HepG2 (cell line): ENCODE results near the gene GDF9. TPM values are rescaled to one million over a fixed set of nuclear protein-coding genes. Genes with fewer than 3 reads are reported as not detected.

Source experiments
- AKAP8 ChIP-seq: sonication (generic); formaldehyde crosslinking; IDR thresholded peaks from 2 replicates; pipeline ENCODE4 v1.5.1; 2020; ENCODE audit warnings: mild to moderate bottlenecking, missing genetic modification reagents
- ARID2 ChIP-seq: sonication (generic); formaldehyde crosslinking; IDR thresholded peaks from 2 replicates; pipeline ENCODE4 v1.8.1; 2022; ENCODE audit warnings: mild to moderate bottlenecking, missing genetic modification reagents, borderline replicate concordance
- ARID4A ChIP-seq: sonication (generic); formaldehyde crosslinking; IDR thresholded peaks from 2 replicates; pipeline ENCODE4 v1.5.0; 2020; ENCODE audit warnings: mild to moderate bottlenecking, missing genetic modification reagents, borderline replicate concordance
- ARNTL ChIP-seq: sonication (generic); formaldehyde crosslinking; IDR thresholded peaks from 2 replicates; pipeline ENCODE4 v1.4.0; 2020; ENCODE audit warnings: mild to moderate bottlenecking, missing genetic modification reagents
- CHD4 ChIP-seq: fragments of 200-600 bp; sonication (generic); IDR thresholded peaks from 2 replicates; pipeline ENCODE4 v1.7.0; 2017; ENCODE audit warnings: mild to moderate bottlenecking, low read length, borderline replicate concordance
- JUNB ChIP-seq: sonication (generic); formaldehyde crosslinking; IDR thresholded peaks from 2 replicates; pipeline ENCODE4 v1.8.0; 2022; ENCODE audit warnings: missing genetic modification reagents, mild to moderate bottlenecking, borderline replicate concordance
- KLF16 ChIP-seq, 2 experiments: sonication (generic) in 1 of 2; formaldehyde crosslinking in 1 of 2; IDR thresholded peaks; 2 replicates each; pipeline versions ENCODE4 v1.6.1 to v1.8.0; 2016 to 2023; ENCODE audit warnings: missing genetic modification reagents in 2 of 2, missing compliant biosample characterization in 1 of 2
- MED13 ChIP-seq: sonication (generic); formaldehyde crosslinking; IDR thresholded peaks from 2 replicates; pipeline ENCODE4 v1.5.0; 2020; ENCODE audit warnings: missing genetic modification reagents
- PAXIP1 ChIP-seq: sonication (generic); formaldehyde crosslinking; conservative IDR thresholded peaks from 2 replicates; pipeline ENCODE4 v1.4.0; 2020; ENCODE audit warnings: mild to moderate bottlenecking, missing genetic modification reagents, moderate library complexity
- PHF21A ChIP-seq: sonication (generic); formaldehyde crosslinking; IDR thresholded peaks from 2 replicates; pipeline ENCODE4 v1.5.0; 2020; ENCODE audit warnings: mild to moderate bottlenecking, missing genetic modification reagents
- SRF ChIP-seq: IDR thresholded peaks from 2 replicates; pipeline ENCODE4 v1.6.1; 2011; ENCODE audit warnings: mild to moderate bottlenecking, low read depth, low read length, moderate library complexity
- TEAD2 ChIP-seq: sonication (generic); formaldehyde crosslinking; IDR thresholded peaks from 2 replicates; pipeline ENCODE4 v1.9.0; 2021; ENCODE audit warnings: missing genetic modification reagents
- TFDP2 ChIP-seq: sonication (generic); formaldehyde crosslinking; IDR thresholded peaks from 2 replicates; pipeline ENCODE4 v1.4.0; 2020; ENCODE audit warnings: missing genetic modification reagents
- ZBTB7B ChIP-seq: sonication (generic); formaldehyde crosslinking; IDR thresholded peaks from 2 replicates; pipeline ENCODE4 v1.4.0; 2020; ENCODE audit warnings: missing genetic modification reagents
- ZNF501 ChIP-seq: sonication (generic); formaldehyde crosslinking; IDR thresholded peaks from 2 replicates; pipeline ENCODE4 v1.5.1; 2020; ENCODE audit warnings: mild to moderate bottlenecking, moderate library complexity, missing genetic modification reagents
- ZNF580 ChIP-seq: IDR thresholded peaks from 2 replicates; pipeline ENCODE4 v1.6.1; 2016; ENCODE audit warnings: low read depth, borderline replicate concordance
- ZNF605 ChIP-seq: sonication (generic); formaldehyde crosslinking; IDR thresholded peaks from 2 replicates; pipeline ENCODE4 v1.8.0; 2022; ENCODE audit warnings: mild to moderate bottlenecking, missing genetic modification reagents
- ZNF781 ChIP-seq: sonication (generic); formaldehyde crosslinking; IDR thresholded peaks from 2 replicates; pipeline ENCODE4 v1.5.1; 2020; ENCODE audit warnings: borderline replicate concordance, mild to moderate bottlenecking, missing genetic modification reagents; ENCODE audit errors: not compliant biosample characterization
- polyA plus RNA-seq, 8 experiments: library from polyadenylated mRNA; depleted of rRNA in 3 of 8; stranded (reverse) in 7 of 8; unstranded in 1 of 8; fragments of >200 nt; fragmentation: Illumina TruSeq in 4 of 8; extraction: Trizol in 4 of 8; gene quantifications; 2 replicates each; pipeline versions ENCODE4 v1.2.1 to v1.2.3, GENCODE V29; 2011 to 2016; ENCODE audit warnings: low read depth in 4 of 8, missing spikeins in 1 of 8, mixed read lengths in 1 of 8; ENCODE audit not compliant: insufficient read depth in 1 of 8
- total RNA-seq, 5 experiments: library from RNA; depleted of rRNA; stranded (reverse); fragments of >200 nt; fragmentation: Illumina TruSeq; extraction: Trizol; gene quantifications; 2 replicates each; pipeline ENCODE4 v1.2.3, GENCODE V29; 2016; ENCODE audit warnings: low read depth in 1 of 5
- TF ChIP-seq, protein P1 (sequence below): IDR thresholded peaks from 2 replicates; pipeline ENCODE4 v1.6.1; 2016; ENCODE audit warnings: missing genetic modification reagents, missing compliant biosample characterization

Gene GDF9
- total and polyA plus RNA-seq, 2 of the 13 experiments (the other 11 are each of a cell fraction or from before 2014, with no cell fraction given) = 0.33 to 0.38 TPM

- TF ChIP-seq PAXIP1 (CRISPR knock-in tag) = peak; percentile 98
- no peak for TF ChIP-seq TEAD2 (CRISPR knock-in tag)
- TF ChIP-seq AKAP8 = no peak
- TF ChIP-seq ARID4A (CRISPR knock-in tag) = peak; percentile 73; the same call in 1 of the 2 replicates
- peak; percentile 94 for TF ChIP-seq ARNTL (CRISPR knock-in tag)
- 0 out of 2 replicates have a peak, but pooled peaks have one; percentile 78 for TF ChIP-seq ZNF605 (CRISPR knock-in tag)
- TF ChIP-seq TFDP2 (CRISPR knock-in tag) = peak; percentile 52; the same call in 1 of the 2 replicates
- no peak for TF ChIP-seq MED13 (CRISPR knock-in tag)
- TF ChIP-seq ZNF580 (CRISPR knock-in tag) = no peak
- TF ChIP-seq ARID2 (CRISPR knock-in tag) = 0 out of 2 replicates have a peak, but pooled peaks have one; percentile 23
- peak; percentile 65; the same call in 1 of the 2 replicates for TF ChIP-seq ZBTB7B
- TF ChIP-seq JUNB (CRISPR knock-in tag) = peak; percentile 52
- TF ChIP-seq ZNF501 (CRISPR knock-in tag) = peak; percentile 62; the same call in 1 of the 2 replicates
- peak; percentile 63 for TF ChIP-seq PHF21A
- TF ChIP-seq KLF16 (CRISPR knock-in tag; IDR thresholded peaks at IDR 0.05) = no peak; a peak in 1 of 4 replicates
- peak; percentile 74; the same call in 1 of the 2 replicates for TF ChIP-seq CHD4
- TF ChIP-seq SRF = peak; percentile 82
- TF ChIP-seq ZNF781 (CRISPR knock-in tag) = no peak
- TF ChIP-seq, protein P1, sequence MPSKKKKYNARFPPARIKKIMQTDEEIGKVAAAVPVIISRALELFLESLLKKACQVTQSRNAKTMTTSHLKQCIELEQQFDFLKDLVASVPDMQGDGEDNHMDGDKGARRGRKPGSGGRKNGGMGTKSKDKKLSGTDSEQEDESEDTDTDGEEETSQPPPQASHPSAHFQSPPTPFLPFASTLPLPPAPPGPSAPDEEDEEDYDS (CRISPR knock-in tag) = peak; percentile 98
Observed at GRCh38 chr5:132873119-132873929, 7.1 kb upstream of the GDF9 start, which contains the start of gene LEAP2 (continued).
